ENCODE data around the gene CCDC136. TPM values are rescaled to one million over a fixed set of nuclear protein-coding genes. Genes with fewer than 3 reads are reported as not detected.

Gene CCDC136
- total RNA-seq, 2 experiments from 2014 or later = 11.7 to 33.5 TPM

DNA sequence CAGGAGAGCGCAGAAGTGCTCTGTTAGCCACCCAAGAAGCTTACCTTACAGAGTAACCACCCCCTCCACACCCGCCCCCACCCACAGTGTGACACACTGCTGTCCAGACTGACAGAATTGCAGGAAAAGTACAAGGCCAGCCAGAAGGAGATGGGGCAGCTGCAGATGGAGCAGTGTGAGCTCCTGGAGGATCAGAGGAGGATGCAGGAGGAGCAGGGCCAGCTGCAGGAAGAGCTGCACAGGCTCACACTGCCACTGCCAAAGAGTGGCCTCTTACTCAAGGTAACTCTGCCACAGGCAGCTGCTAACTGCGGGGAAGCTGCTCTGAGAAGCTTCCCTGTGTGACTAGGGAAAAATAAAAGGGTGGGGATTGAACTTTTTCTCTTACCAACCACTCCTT, 17.6 kb downstream of the CCDC136 start:
- no peak overlapping the region for H3K4me2 ChIP-seq (ENCODE audit: low read length)
- POLR2A ChIA-PET = no interaction called here

DNA sequence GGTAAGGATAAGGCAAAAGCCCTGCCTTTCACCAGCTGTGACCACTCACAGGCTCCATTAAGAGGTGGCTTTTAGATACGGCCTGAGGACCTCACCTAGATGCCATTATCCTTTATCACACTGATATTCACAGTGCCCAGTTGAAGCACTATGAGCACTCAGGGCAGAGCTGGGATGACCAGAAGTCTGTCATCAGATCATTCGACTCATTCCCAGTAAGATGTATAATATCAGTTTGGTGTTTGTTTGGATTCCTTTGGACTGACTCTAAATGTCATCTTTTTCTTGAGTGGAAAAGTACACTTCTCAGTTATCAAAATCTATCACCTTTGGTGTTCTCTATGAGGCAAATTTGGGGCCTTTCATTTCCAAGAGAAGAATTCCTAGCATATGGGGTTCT, 18.7 kb downstream of the CCDC136 start:
- Histone ChIP-seq H4K20me1 (ENCODE audit: insufficient read depth, low read length) (no peaks in the 10 kb centered on the region), H3K36me3 (ENCODE audit: insufficient read depth, low read length) (0 out of 2 replicates have a peak, but pooled peaks cover 4% of the 10 kb centered on the region), H3K27ac (ENCODE audit: low read depth, low read length, poor library complexity, severe bottlenecking) (no peak overlapping the region), H3K9me3 (ENCODE audit: low read length) (no peaks in the 10 kb centered on the region), H3K9me2 (ENCODE audit: insufficient read depth, low read length) (no peaks in the 10 kb centered on the region), H2AFZ (ENCODE audit: low read length) (no peak overlapping the region), H3K4me1 (ENCODE audit: insufficient read depth, low read length, poor library complexity, severe bottlenecking) (no peaks in the 10 kb centered on the region), H3K79me2 (ENCODE audit: insufficient read depth, low read depth, low read length) (no peaks in the 10 kb centered on the region), H3K4me2 (ENCODE audit: low read length) (no peak overlapping the region), H3K4me3 (ENCODE audit: low read depth, low read length, poor library complexity, severe bottlenecking) (no peak overlapping the region)
- ChIA-PET POLR2A (no interaction called here), CTCF (ENCODE audit: unreplicated experiment) (interaction anchor here (0.5 kb wide), 1 partner anchor 45 kb away, joined by 3 read pairs; no protein-coding TSS in a partner anchor)
- BruUV-seq (replicated peaks) = no TSS peak
- no peak for DNase-seq (ENCODE audit: low spot score)
- TF ChIP-seq, protein P1, sequence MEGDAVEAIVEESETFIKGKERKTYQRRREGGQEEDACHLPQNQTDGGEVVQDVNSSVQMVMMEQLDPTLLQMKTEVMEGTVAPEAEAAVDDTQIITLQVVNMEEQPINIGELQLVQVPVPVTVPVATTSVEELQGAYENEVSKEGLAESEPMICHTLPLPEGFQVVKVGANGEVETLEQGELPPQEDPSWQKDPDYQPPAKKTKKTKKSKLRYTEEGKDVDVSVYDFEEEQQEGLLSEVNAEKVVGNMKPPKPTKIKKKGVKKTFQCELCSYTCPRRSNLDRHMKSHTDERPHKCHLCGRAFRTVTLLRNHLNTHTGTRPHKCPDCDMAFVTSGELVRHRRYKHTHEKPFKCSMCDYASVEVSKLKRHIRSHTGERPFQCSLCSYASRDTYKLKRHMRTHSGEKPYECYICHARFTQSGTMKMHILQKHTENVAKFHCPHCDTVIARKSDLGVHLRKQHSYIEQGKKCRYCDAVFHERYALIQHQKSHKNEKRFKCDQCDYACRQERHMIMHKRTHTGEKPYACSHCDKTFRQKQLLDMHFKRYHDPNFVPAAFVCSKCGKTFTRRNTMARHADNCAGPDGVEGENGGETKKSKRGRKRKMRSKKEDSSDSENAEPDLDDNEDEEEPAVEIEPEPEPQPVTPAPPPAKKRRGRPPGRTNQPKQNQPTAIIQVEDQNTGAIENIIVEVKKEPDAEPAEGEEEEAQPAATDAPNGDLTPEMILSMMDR (conservative IDR thresholded peaks at IDR 0.05; ENCODE audit: low read length) = no peak
- TF ChIP-seq EZH2phosphoT487 (IDR thresholded peaks at IDR 0.05; ENCODE audit: borderline replicate concordance, low read depth, low read length) = no peak
- intact Hi-C loops (cut with micrococcal nuclease; ENCODE audit: unreplicated experiment) = no loop called here

More for the DNA sequence above, 17.6 kb downstream of the CCDC136 start:
- intact Hi-C loops (cut with micrococcal nuclease; ENCODE audit: unreplicated experiment) = no loop called here
- H3K27ac ChIP-seq (ENCODE audit: low read depth, low read length, poor library complexity, severe bottlenecking) = no peak overlapping the region
- no peaks in the 10 kb centered on the region for H3K9me2 ChIP-seq (ENCODE audit: insufficient read depth, low read length)
- H3K79me2 ChIP-seq (ENCODE audit: insufficient read depth, low read depth, low read length) = no peaks in the 10 kb centered on the region
- no peak overlapping the region for H2AFZ ChIP-seq (ENCODE audit: low read length)
- no peaks in the 10 kb centered on the region for H3K9me3 ChIP-seq (ENCODE audit: low read length)
- H3K4me1 ChIP-seq (ENCODE audit: insufficient read depth, low read length, poor library complexity, severe bottlenecking) = no peaks in the 10 kb centered on the region
- TF ChIP-seq, protein P1 (conservative IDR thresholded peaks at IDR 0.05; ENCODE audit: low read length) = no peak
- TF ChIP-seq EZH2phosphoT487 (IDR thresholded peaks at IDR 0.05; ENCODE audit: borderline replicate concordance, low read depth, low read length) = no peak
- 0 out of 2 replicates have a peak, but pooled peaks cover 4% of the 10 kb centered on the region for H3K36me3 ChIP-seq (ENCODE audit: insufficient read depth, low read length)
- no peaks in the 10 kb centered on the region for H4K20me1 ChIP-seq (ENCODE audit: insufficient read depth, low read length)
- no peak overlapping the region for H3K4me3 ChIP-seq (ENCODE audit: low read depth, low read length, poor library complexity, severe bottlenecking)
- CTCF ChIA-PET (ENCODE audit: unreplicated experiment) = no interaction called here
- DNase-seq (ENCODE audit: low spot score) = no peak
- BruUV-seq (replicated peaks) = no TSS peak

DNA sequence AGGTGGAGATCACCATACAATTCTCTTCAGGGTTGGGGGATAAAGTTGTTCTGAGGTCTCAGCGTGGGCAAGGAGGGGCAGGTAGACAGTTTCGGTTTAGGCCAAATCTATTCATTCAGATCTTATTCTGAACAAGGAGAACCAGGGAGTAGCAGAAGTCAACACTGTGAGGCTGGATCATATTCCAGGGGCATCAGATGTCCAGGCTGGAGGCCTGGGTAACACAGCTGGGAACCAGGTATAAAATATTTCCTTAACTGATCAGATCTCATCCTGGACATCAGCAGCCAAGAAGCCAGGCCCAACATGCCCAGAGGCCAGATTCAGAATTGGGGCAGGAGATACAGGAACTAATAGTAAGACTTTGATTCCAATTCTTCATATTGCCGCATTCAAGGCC, 19.2 kb downstream of the CCDC136 start:
- H3K9me2 ChIP-seq (ENCODE audit: insufficient read depth, low read length) = no peaks in the 10 kb centered on the region
- no peaks in the 10 kb centered on the region for H3K9me3 ChIP-seq (ENCODE audit: low read length)
- H3K4me2 ChIP-seq (ENCODE audit: low read length) = no peak overlapping the region
- TF ChIP-seq EZH2phosphoT487 (IDR thresholded peaks at IDR 0.05; ENCODE audit: borderline replicate concordance, low read depth, low read length) = no peak
- TF ChIP-seq, protein P1 (conservative IDR thresholded peaks at IDR 0.05; ENCODE audit: low read length) = no peak
- no peak overlapping the region for H2AFZ ChIP-seq (ENCODE audit: low read length)
- no TSS peak for BruUV-seq (replicated peaks)
- no peak overlapping the region for H3K4me3 ChIP-seq (ENCODE audit: low read depth, low read length, poor library complexity, severe bottlenecking)
- CTCF ChIA-PET (ENCODE audit: unreplicated experiment) = no interaction called here
- H3K4me1 ChIP-seq (ENCODE audit: insufficient read depth, low read length, poor library complexity, severe bottlenecking) = no peaks in the 10 kb centered on the region
- no peak for DNase-seq (ENCODE audit: low spot score)
- intact Hi-C loops (cut with micrococcal nuclease; ENCODE audit: unreplicated experiment) = no loop called here
- 0 out of 2 replicates have a peak, but pooled peaks cover 4% of the 10 kb centered on the region for H3K36me3 ChIP-seq (ENCODE audit: insufficient read depth, low read length)
- no peak overlapping the region for H3K27ac ChIP-seq (ENCODE audit: low read depth, low read length, poor library complexity, severe bottlenecking)
- no peaks in the 10 kb centered on the region for H4K20me1 ChIP-seq (ENCODE audit: insufficient read depth, low read length)
- POLR2A ChIA-PET = no interaction called here
- H3K79me2 ChIP-seq (ENCODE audit: insufficient read depth, low read depth, low read length) = no peaks in the 10 kb centered on the region

Data from OCI-LY7 (cell line).